Suprapubic skin (tissue), 4 donors: ENCODE data around the gene C13orf46.

Source experiments
- CTCF ChIP-seq, 2 donors: fragments of 200-600 bp in 1 of 2; fragments of 450-650 bp in 1 of 2; sonication (generic) in 1 of 2; IDR thresholded peaks; one replicate each; pipeline ENCODE4 v1.5.1; 2016 to 2019; ENCODE audit warnings: antibody characterized with exemption in 2 of 2, mild to moderate bottlenecking in 1 of 2, moderate library complexity in 1 of 2
- EP300 ChIP-seq: sonication (generic); formaldehyde crosslinking; IDR thresholded peaks from one replicate; pipeline ENCODE4 v1.6.1; 2017; ENCODE audit warnings: antibody characterized with exemption
- POLR2A ChIP-seq, 2 donors: fragments of 450-650 bp; IDR thresholded peaks; one replicate each; pipeline ENCODE4 v1.6.1; 2017; ENCODE audit warnings: antibody characterized with exemption in 2 of 2, mild to moderate bottlenecking in 2 of 2, moderate library complexity in 2 of 2
- POLR2AphosphoS5 ChIP-seq, 3 donors: sonication (generic); formaldehyde crosslinking; IDR thresholded peaks; one replicate each; pipeline ENCODE4 v1.6.1; 2017; ENCODE audit warnings: antibody characterized with exemption in 3 of 3

GRCh38 chr13:113965968-113966884, 7.7 kb downstream of the C13orf46 start:
- TF ChIP-seq POLR2A (IDR thresholded peaks at IDR 0.05) (no peak), CTCF (IDR thresholded peaks at IDR 0.05) (no peak), EP300 (no peak), POLR2AphosphoS5 (IDR thresholded peaks at IDR 0.05) (no peak)
